T1000 (cell line): ENCODE data around the gene ZNF853.
A peak's percentile ranks its signal among the peaks of the same experiment; 100 is the strongest.
"Not testable (repeated sequence)": the region's sequence is repeated elsewhere in the genome, so short reads cannot be mapped to it uniquely, and the experiment has no call there.

Experiments
- DNase-seq: peaks from one replicate; lab custom pipeline; 2025; ENCODE audit warnings: mixed read lengths; lab: John Stamatoyannopoulos, UW

The ZNF853 gene

GRCh38 chr7:6614953-6615722 is at the start of gene ZNF853:
Gene ZNF853 (plus strand): TSS chr7:6615610. CDS start chr7:6616175, 565 bp downstream.
- no peak for DNase-seq

- DNase-seq, result no peak
Measured at GRCh38 chr7:6565655-6566054, 49.8 kb upstream of the ZNF853 start.

DNA sequence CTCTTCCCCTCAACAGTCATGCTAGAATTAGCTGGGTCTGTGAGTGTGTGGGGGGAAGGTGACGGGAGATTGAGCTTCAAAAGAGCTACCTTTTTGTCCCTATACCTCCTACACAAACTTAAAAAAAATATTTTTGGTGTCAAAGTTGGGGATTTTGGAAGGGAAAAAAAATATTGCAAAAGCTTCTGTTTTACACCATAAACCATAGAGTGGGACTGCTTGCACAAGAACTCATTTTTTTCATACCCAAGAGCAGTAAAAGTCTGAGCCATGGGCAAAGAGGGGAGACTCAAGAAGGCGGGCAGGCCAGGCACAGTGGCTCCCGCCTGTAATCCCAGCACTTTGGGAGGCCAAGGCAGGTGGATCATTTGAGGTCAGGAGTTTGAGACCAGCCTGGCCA is 47.5 kb upstream of the ZNF853 start:
- DNase-seq, result no peak

DNA sequence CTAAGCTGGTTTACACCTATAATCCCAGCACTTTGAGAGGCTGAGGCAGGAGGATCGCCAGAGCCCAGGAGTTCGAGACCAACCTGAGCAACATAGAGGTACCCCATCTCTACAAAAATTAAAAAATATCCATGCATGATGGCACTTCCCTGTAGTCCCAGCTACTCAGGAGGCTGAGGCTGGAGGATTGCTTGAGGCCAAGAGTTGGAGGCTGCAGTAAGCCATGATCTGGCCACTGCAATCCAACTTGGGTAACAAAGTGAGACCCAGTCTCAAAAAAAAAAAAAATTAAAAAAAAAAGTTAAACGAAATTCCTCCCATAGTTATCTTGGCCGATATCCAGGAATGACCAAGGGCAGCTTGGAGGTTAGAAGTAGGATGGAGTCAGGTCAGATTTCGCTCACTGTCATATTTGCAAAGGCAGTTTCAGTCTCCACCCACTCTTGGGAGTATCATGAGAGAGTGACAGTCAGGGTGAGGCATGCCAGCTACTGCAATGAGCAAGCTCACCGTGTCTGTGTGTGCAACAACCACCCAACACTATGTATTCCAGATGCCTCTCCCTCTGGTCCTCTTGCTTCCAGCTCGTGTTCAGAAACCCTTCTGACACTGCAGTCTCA is 44.1 kb upstream of the ZNF853 start:
- no peak for DNase-seq

DNA sequence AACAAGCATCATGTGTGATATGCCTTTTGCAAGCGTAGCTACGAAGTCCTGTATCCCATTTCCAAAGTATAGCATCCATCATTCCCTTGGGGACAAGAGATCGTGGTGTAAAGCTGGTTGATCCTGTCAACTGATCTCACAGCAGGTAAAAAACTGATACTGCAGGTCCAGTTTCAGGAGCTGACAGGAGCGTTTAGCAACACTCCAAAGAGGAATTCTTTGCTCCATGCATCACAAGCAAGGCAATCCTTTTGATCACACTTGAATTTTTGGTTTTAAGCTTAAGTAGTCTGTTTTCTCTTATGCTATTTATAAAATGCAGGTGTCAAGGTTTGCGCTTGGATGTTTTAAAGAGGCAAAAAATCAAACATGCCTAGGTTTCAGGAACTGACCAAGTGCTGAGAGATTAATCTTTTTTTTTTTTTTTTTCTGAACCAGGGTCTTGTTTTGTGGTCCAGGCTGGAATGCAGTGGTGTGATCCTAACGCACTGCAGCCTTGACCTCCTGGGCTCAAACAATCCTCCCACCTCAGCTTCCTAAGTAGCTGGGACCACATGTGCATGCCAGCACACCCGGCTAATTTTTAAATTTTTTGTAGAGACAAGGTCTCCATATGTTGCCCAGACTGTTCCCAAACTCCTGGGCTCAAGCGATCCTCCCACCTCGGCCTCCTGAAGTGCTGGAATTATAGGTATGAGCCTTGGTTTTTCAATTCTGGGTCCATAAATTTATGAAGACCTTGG is 40.0 kb upstream of the ZNF853 start:
- DNase-seq, result no peak

- DNase-seq, result no peak
Measured at GRCh38 chr7:6576024-6576866, 39.2 kb upstream of the ZNF853 start.

DNA sequence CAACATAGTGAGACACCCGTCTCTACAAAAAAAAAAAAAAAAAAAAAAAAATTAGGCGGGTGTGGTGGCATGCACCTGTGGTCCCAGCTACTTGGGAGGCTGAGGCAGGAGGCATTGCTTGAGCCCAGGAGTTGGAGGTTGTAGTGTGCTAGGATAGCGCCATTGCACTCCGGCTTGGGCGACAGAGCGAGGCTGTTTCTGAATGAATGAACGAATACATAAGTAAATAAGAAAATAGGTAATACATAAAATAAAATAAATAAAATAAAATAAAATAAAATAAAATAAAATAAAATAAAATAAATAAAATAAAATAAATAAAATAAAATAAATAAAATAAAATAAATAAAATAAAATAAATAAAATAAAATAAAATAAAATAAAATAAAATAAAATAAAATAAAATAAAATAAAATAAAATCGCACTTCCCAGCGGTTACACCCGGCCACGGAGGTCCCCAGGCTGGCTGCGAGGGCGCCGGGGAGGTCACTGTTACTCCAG is 38.5 kb upstream of the ZNF853 start:
- not testable (repeated sequence) for DNase-seq

DNA sequence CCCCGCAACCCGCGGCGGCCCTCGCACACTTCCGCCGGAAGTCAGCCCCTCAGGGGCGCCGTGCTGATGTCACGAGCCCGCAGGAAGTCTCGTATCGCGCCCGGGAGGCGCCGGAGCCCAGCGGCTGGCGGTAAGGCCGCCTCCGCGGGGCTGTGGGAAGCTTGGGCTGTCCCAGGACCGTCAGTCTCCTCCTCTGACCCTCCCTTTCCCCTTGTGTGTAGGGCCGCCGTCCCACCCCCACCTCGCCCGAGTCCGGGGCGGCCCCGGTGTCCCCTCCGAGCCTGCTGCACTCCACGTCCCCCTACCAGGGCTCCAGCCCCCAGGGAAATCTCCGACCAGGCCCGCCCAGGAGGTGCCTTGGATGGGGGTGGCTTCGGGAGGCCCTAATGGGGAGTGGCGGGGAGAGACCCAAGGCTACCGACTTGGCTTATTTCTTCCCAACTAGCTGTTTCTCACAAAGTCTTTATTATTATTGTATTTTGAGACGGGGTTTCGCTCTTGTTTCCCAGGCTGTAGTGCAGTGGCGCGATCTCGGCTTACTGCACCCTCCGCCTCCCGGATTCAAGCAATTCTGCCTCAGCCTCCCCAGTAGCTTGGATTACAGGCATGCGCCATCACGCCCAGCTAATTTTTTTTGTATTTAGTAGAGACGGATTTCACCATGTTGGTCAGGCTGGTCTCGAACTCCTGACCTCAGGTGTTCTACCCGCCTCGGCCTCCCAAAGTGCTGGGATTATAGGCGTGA is 37.9 kb upstream of the ZNF853 start, which contains the start of gene ZDHHC4:
Gene ZDHHC4, plus strand, starts transcription at position 86 of the 745 bp plus-strand sequence. CDS start 3,108 bp downstream, outside the sequence.
- DNase-seq, result peak; percentile 65

- DNase-seq, result no peak
Measured at GRCh38 chr7:6578114-6579084, 37.0 kb upstream of the ZNF853 start.

- DNase-seq, result no peak
Measured at GRCh38 chr7:6579446-6579845, 36.0 kb upstream of the ZNF853 start.

GRCh38 chr7:6585746-6586432 is 29.5 kb upstream of the ZNF853 start:
- not testable (repeated sequence) for DNase-seq

GRCh38 chr7:6588566-6588965 is 26.8 kb upstream of the ZNF853 start:
- no peak for DNase-seq

DNA sequence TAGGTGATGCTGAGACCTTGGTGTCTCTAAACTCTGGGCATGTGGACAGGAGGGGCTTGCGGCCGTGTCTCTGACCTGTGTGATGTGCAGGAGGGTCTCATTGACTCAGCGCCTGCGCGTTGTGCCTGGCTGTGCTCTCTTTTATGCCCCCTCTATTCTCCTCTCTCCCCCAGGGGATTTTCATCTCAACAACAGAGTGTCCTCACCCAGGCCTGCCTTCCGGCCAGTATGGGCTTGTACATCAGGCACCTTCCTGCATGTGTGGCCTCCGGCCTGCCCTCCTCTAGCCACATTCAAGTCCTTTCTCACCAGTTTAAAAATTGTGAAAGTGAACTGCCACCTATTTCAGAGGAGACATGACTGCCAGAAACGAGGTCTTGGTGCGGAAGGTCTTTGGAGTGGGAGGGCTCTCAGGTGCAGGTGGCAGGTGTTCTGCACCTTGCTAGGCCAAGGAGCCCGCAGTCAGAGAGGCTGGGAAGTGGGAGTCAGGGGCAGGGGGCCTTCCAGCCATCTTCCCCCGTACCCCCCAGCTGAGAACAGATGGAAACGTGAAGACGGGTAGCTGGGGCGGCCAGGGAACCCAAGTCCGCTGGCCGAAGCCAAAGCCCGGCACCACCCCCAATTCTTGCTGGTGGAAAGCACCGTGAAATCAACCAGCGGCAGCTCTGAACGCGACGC is 26.1 kb upstream of the ZNF853 start:
- no peak for DNase-seq

GRCh38 chr7:6589829-6590644 is 25.4 kb upstream of the ZNF853 start, which contains the start of gene INTS15:
Gene INTS15 (plus strand): TSS chr7:6590021. CDS start chr7:6590284, 263 bp downstream.
- DNase-seq, result peak; percentile 74

GRCh38 chr7:6590645-6591110 is 24.7 kb upstream of the ZNF853 start:
- no peak for DNase-seq

DNA sequence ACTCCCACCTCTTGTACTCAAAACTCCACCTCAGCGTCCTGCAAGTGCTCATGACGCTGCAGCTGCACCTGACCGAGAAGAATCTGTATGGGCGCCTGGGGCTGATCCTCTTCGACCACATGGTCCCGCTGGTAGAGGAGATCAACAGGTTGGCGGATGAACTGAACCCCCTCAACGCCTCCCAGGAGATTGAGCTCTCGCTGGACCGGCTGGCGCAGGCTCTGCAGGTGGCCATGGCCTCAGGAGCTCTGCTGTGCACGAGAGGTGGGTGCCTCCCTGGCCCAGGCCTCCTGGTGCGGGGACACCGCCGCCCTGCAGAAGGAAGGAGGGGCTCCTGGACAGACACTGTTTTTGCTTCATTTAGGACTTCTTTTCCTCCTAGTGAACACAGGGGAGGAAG is 15.3 kb upstream of the ZNF853 start:
- DNase-seq, result no peak

GRCh38 chr7:6604458-6604857 is 11.0 kb upstream of the ZNF853 start:
- no peak for DNase-seq
